GM12878 (cell line): ENCODE measurements around the gene NTN1. TPM values are rescaled to one million over a fixed set of nuclear protein-coding genes. Genes with fewer than 3 reads are reported as not detected.

Experiments used
- ATAC-seq: fragments of 200-7000 bp; cut with Tn5 transposase; 3 replicates; pipeline ENCODE4 v1.9.1; 2020; ENCODE audit warnings: mild to moderate bottlenecking, moderate library complexity
- BruUV-seq: library from RNA; stranded (reverse); fragments of 400-500 nt; replicated peaks from 2 replicates; lab custom pipeline; 2021; lab: Mats Ljungman, UMichigan
- CTCF ChIA-PET: fragments of 300-600 bp; sonication (Branson Sonifier 250); formaldehyde crosslinking; extraction: SDS; loops from one replicate; lab custom pipeline; 2021; ENCODE audit warnings: inconsistent platforms; lab: Yijun Ruan, JAX
- POLR2A ChIA-PET: fragments of 350-600 bp; formaldehyde crosslinking; extraction: SDS; loops from one replicate; lab custom pipeline; 2021; ENCODE audit warnings: inconsistent platforms; lab: Charles Lee
- RAD21 ChIA-PET: fragments of 300-600 bp; sonication (Branson Sonifier 250); formaldehyde crosslinking; loops from one replicate; lab custom pipeline; 2023; ENCODE audit warnings: antibody characterized with exemption; ENCODE audit not compliant: unreplicated experiment; lab: Charles Lee
- SMC1A ChIA-PET: fragments of 300-600 bp; sonication (Branson Sonifier 250); formaldehyde crosslinking; loops from one replicate; lab custom pipeline; 2023; ENCODE audit not compliant: unreplicated experiment, uncharacterized antibody; lab: Charles Lee
- DNase-seq: peaks from one replicate; pipeline ENCODE4 v3.0.0-alpha.2; 2011; ENCODE audit warnings: low read depth, low spot score
- FAIRE-seq: peaks from 3 replicates; lab custom pipeline; 2011; peaks lifted over from hg19 to GRCh38; lab: Jason Lieb, UNC
- H2AFZ ChIP-seq: 2 replicates; pipeline ENCODE4 v1.6.0; 2011; ENCODE audit warnings: low read depth, low read length, control low read depth; ENCODE audit not compliant: control insufficient read depth
- H3K27ac ChIP-seq: 2 replicates; pipeline ENCODE4 v1.5.1; 2011; ENCODE audit warnings: control low read depth; ENCODE audit not compliant: control insufficient read depth, insufficient read depth
- H3K27me3 ChIP-seq, 2 experiments: replicated peaks in 1 of 2; 2 replicates each; pipeline versions ENCODE4 v1.6.0 to v1.6.1; 2011; ENCODE audit warnings: low read length in 1 of 2; ENCODE audit not compliant: control insufficient read depth in 2 of 2, insufficient read depth in 2 of 2
- H3K36me3 ChIP-seq, 2 experiments: 2 replicates each; pipeline ENCODE4 v1.5.1; 2011; ENCODE audit warnings: low read length in 1 of 2; ENCODE audit not compliant: control insufficient read depth in 2 of 2, insufficient read depth in 2 of 2
- H3K4me1 ChIP-seq: 2 replicates; pipeline ENCODE4 v1.6.1; 2011; ENCODE audit warnings: mild to moderate bottlenecking, low read length, moderate library complexity, mixed read lengths; ENCODE audit not compliant: control insufficient read depth, insufficient read depth
- H3K4me2 ChIP-seq: 2 replicates; pipeline ENCODE4 v1.6.0; 2011; ENCODE audit warnings: control low read depth; ENCODE audit not compliant: control insufficient read depth, insufficient read depth
- H3K4me3 ChIP-seq: fragments of 200-600 bp; sonication (generic); 2 replicates; pipeline ENCODE4 v1.5.1; 2016
- H3K79me2 ChIP-seq: 2 replicates; pipeline ENCODE4 v1.6.0; 2011; ENCODE audit warnings: low read length; ENCODE audit not compliant: control insufficient read depth, insufficient read depth
- H3K9ac ChIP-seq: 2 replicates; pipeline ENCODE4 v1.8.0; 2011; ENCODE audit warnings: low read length, control low read depth, mixed read lengths; ENCODE audit not compliant: control insufficient read depth, insufficient read depth
- H3K9me3 ChIP-seq: replicated peaks from 3 replicates; pipeline ENCODE4 v1.5.1; 2011; ENCODE audit warnings: mild to moderate bottlenecking, low read length; ENCODE audit not compliant: control insufficient read depth, insufficient read depth
- H4K20me1 ChIP-seq: 2 replicates; pipeline ENCODE4 v1.6.0; 2011; ENCODE audit not compliant: control insufficient read depth, insufficient read depth
- BCL11A ChIP-seq: IDR thresholded peaks from 2 replicates; pipeline ENCODE4 v1.6.1; 2011; ENCODE audit warnings: low read depth, low read length
- BCLAF1 ChIP-seq: fragments of 450-650 bp; IDR thresholded peaks from 2 replicates; pipeline ENCODE4 v1.6.1; 2017; ENCODE audit warnings: antibody characterized with exemption, mild to moderate bottlenecking, moderate library complexity
- ESRRA ChIP-seq: IDR thresholded peaks from 2 replicates; pipeline ENCODE4 v1.6.1; 2012; ENCODE audit warnings: mild to moderate bottlenecking, low read length, improper control_type of control experiment
- IKZF1 ChIP-seq: fragments of 450-650 bp; conservative IDR thresholded peaks from 2 replicates; pipeline ENCODE4 v1.6.1; 2017; ENCODE audit warnings: antibody characterized with exemption, mild to moderate bottlenecking
- MLLT1 ChIP-seq: fragments of 450-650 bp; IDR thresholded peaks from 2 replicates; pipeline ENCODE4 v1.6.1; 2016; ENCODE audit warnings: mild to moderate bottlenecking
- NBN ChIP-seq: fragments of 450-650 bp; IDR thresholded peaks from 2 replicates; pipeline ENCODE4 v1.6.1; 2016
- NR2F1 ChIP-seq: fragments of 450-650 bp; conservative IDR thresholded peaks from 2 replicates; pipeline ENCODE4 v1.6.1; 2017; ENCODE audit warnings: mild to moderate bottlenecking
- RAD51 ChIP-seq: fragments of 450-650 bp; IDR thresholded peaks from 2 replicates; pipeline ENCODE4 v1.6.1; 2016; ENCODE audit warnings: moderate library complexity, mild to moderate bottlenecking, inconsistent platforms
- RELB ChIP-seq: fragments of 450-650 bp; IDR thresholded peaks from 2 replicates; pipeline ENCODE4 v1.6.1; 2017; ENCODE audit warnings: low read depth, mild to moderate bottlenecking, moderate library complexity
- SMAD1 ChIP-seq: fragments of 450-650 bp; IDR thresholded peaks from 2 replicates; pipeline ENCODE4 v1.6.1; 2018; ENCODE audit warnings: mild to moderate bottlenecking, low read depth; ENCODE audit not compliant: partially characterized antibody
- TAF1 ChIP-seq: IDR thresholded peaks from 2 replicates; pipeline ENCODE4 v1.6.1; 2011; ENCODE audit warnings: mild to moderate bottlenecking, low read depth, low read length, borderline replicate concordance
- TCF12 ChIP-seq: IDR thresholded peaks from 2 replicates; pipeline ENCODE4 v1.6.1; 2011; ENCODE audit warnings: low read depth, mild to moderate bottlenecking, low read length
- TCF7 ChIP-seq: IDR thresholded peaks from 2 replicates; pipeline ENCODE4 v1.6.1; 2014; ENCODE audit warnings: antibody characterized with exemption, borderline replicate concordance
- ZNF24 ChIP-seq: fragments of 450-650 bp; IDR thresholded peaks from 2 replicates; pipeline ENCODE4 v1.6.1; 2017; ENCODE audit warnings: antibody characterized with exemption, mild to moderate bottlenecking
- WGBS: methylation state at CpG from one replicate; pipeline ENCODE4 v1.1.6; 2016; ENCODE audit warnings: low lambda C conversion rate; ENCODE audit not compliant: insufficient replicate concordance, insufficient coverage; ENCODE audit errors: missing lambda C conversion rate; 5-methylcytosine and 5-hydroxymethylcytosine counted together
- in situ Hi-C: fragments of 300-500 bp; cut with MboI; formaldehyde crosslinking; loops from 9 replicates; pipeline ENCODE4 v1.14.3; 2018; ENCODE audit warnings: mixed read lengths
- intact Hi-C: fragments of 100-400 bp; cut with micrococcal nuclease; formaldehyde crosslinking; loops from one replicate; pipeline ENCODE4 v1.14.2; 2022; ENCODE audit not compliant: unreplicated experiment
- polyA plus RNA-seq, 11 experiments: library from polyadenylated mRNA; depleted of rRNA in 4 of 11; unstranded in 6 of 11; stranded (reverse) in 5 of 11; fragments of >200 nt; fragmentation: Nextera tagmentation in 4 of 11; fragmentation: Illumina TruSeq in 1 of 11; extraction: Ambion mirVana in 4 of 11; extraction: Trizol in 1 of 11; gene quantifications; 1 replicate in 1 of 11; 2 replicates in 10 of 11; pipeline versions ENCODE4 v1.2.1 to v1.2.3, GENCODE V29; 2011 to 2016; ENCODE audit warnings: inconsistent platforms in 2 of 11, missing spikeins in 2 of 11, low read depth in 1 of 11
- total RNA-seq, 4 experiments: library from RNA; depleted of rRNA in 3 of 4; stranded (reverse); fragments of >200 nt in 3 of 4; fragmentation: Illumina TruSeq in 1 of 4; extraction: Trizol in 1 of 4; gene quantifications; 2 replicates each; pipeline versions ENCODE4 v1.2.1 to v1.2.3, GENCODE V29; 2013 to 2021
- TF ChIP-seq, protein P1 (sequence below): IDR thresholded peaks from 2 replicates; pipeline ENCODE4 v1.6.1; 2012; ENCODE audit warnings: low read depth, low read length, improper control_type of control experiment
- TF ChIP-seq, protein P2 (sequence below): fragments of 450-650 bp; formaldehyde crosslinking; IDR thresholded peaks from 2 replicates; pipeline ENCODE4 v1.4.0; 2022; ENCODE audit warnings: mild to moderate bottlenecking, moderate library complexity

Gene NTN1
- total and polyA plus RNA-seq, 10 of the 15 experiments (the other 5 are each of a cell fraction or from before 2014, with no cell fraction given), result 0.02 to 0.89 (median 0.35) TPM

DNA sequence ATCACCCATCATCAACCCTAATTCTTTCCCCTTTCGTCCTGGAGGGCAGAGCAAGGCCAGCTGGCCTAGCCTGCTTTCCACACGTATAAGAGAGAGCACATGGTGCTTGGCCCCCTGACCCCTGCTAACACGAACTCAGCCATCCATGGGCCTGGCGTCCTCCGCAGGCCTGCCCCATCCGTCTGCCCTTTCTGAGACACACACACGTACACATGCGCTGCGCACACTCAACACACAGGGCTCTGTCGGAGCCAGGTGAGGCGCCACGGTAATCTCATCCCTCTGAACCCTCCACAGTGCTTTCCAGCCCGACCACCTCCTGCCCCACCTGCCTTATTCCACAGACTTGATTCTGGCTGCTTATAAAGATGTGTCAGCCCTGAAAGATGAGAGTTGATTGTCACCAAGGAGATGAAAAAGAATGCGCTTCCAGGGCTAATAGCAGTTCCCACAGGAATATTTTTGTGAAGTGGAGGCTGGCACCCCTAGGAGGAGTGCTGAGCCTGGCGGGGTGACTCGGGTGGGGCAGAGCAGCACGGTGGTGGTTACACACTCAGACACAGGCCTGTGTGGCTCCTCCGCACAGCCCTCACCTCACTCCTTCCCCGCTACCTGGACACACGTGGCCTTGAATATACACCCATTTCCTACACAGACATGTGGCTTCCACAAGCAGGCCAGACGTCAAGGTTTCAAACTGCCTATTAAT, 228.1 kb downstream of the NTN1 start:
- H3K4me1 ChIP-seq, result no peaks in the 10 kb centered on the region
- RAD21 ChIA-PET, result no interaction called here
- H3K4me3 ChIP-seq, result no peak overlapping the region
- POLR2A ChIA-PET, result no interaction called here
- no peaks in the 10 kb centered on the region for H3K27me3 ChIP-seq
- WGBS, result 77% methylated on average over 21 of the region's 21 CpGs
- BruUV-seq, result no TSS peak
- H3K9ac ChIP-seq, result no peak overlapping the region
- H2AFZ ChIP-seq, result no peak overlapping the region
- ATAC-seq (no peak), DNase-seq (no peak), FAIRE-seq (no peak)
- in situ Hi-C loops, result no loop called here
- no peaks in the 10 kb centered on the region for H3K79me2 ChIP-seq
- CTCF ChIA-PET, result no interaction called here
- no peaks in the 10 kb centered on the region for H4K20me1 ChIP-seq
- H3K4me2 ChIP-seq, result no peak overlapping the region
- H3K27ac ChIP-seq, result no peak overlapping the region
- intact Hi-C loops, result no loop called here
- no peaks in the 10 kb centered on the region for H3K36me3 ChIP-seq
- H3K9me3 ChIP-seq, result no peaks in the 10 kb centered on the region
- SMC1A ChIA-PET, result no interaction called here
- no peak for TF ChIP-seq ESRRA
- TF ChIP-seq BCL11A, result no peak
- TF ChIP-seq RELB, result no peak
- no peak for TF ChIP-seq TCF12
- no peak for TF ChIP-seq ZNF24
- TF ChIP-seq NR2F1, result no peak
- TF ChIP-seq, protein P1, sequence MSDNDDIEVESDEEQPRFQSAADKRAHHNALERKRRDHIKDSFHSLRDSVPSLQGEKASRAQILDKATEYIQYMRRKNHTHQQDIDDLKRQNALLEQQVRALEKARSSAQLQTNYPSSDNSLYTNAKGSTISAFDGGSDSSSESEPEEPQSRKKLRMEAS, result no peak
- no peak for TF ChIP-seq TCF7
- TF ChIP-seq, protein P2, sequence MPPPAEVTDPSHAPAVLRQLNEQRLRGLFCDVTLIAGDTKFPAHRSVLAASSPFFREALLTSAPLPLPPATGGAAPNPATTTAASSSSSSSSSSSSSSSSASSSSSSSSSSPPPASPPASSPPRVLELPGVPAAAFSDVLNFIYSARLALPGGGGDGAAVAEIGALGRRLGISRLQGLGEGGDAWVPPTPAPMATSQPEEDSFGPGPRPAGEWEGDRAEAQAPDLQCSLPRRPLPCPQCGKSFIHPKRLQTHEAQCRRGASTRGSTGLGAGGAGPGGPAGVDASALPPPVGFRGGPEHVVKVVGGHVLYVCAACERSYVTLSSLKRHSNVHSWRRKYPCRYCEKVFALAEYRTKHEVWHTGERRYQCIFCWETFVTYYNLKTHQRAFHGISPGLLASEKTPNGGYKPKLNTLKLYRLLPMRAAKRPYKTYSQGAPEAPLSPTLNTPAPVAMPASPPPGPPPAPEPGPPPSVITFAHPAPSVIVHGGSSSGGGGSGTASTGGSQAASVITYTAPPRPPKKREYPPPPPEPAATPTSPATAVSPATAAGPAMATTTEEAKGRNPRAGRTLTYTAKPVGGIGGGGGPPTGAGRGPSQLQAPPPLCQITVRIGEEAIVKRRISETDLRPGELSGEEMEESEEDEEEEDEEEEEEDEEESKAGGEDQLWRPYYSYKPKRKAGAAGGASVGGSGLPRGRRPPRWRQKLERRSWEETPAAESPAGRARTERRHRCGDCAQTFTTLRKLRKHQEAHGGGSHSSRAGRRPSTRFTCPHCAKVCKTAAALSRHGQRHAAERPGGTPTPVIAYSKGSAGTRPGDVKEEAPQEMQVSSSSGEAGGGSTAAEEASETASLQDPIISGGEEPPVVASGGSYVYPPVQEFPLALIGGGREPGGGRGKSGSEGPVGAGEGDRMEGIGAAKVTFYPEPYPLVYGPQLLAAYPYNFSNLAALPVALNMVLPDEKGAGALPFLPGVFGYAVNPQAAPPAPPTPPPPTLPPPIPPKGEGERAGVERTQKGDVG, result no peak
- no peak for TF ChIP-seq RAD51
- no peak for TF ChIP-seq BCLAF1
- no peak for TF ChIP-seq IKZF1
- no peak for TF ChIP-seq TAF1
- no peak for TF ChIP-seq MLLT1
- TF ChIP-seq NBN, result no peak
- no peak for TF ChIP-seq SMAD1
